Panc1 (cell line): ENCODE measurements around the gene TMEM269. TPM values are rescaled to one million over a fixed set of nuclear protein-coding genes. Genes with fewer than 3 reads are reported as not detected.

ENCODE experiments used
- ATAC-seq: fragments of 200-7000 bp; cut with Tn5 transposase; 2 replicates; pipeline ENCODE4 v1.9.1; 2020; ENCODE audit warnings: mild to moderate bottlenecking, moderate library complexity
- BruUV-seq: library from RNA; stranded (reverse); fragments of 400-500 nt; replicated peaks from 2 replicates; lab custom pipeline; 2021; lab: Mats Ljungman, UMichigan
- CTCF ChIA-PET: fragments of 300-600 bp; sonication (Branson Sonifier 250); formaldehyde crosslinking; loops from one replicate; lab custom pipeline; 2022; ENCODE audit warnings: antibody characterized with exemption; lab: Charles Lee
- POLR2A ChIA-PET: fragments of 300-600 bp; sonication (Branson Sonifier 250); formaldehyde crosslinking; loops from one replicate; lab custom pipeline; 2022; ENCODE audit warnings: antibody characterized with exemption; lab: Charles Lee
- DNase-seq: peaks from one replicate; pipeline ENCODE4 v3.0.0-alpha.2; 2010; ENCODE audit warnings: low read depth, low spot score
- H3K27ac ChIP-seq: 2 replicates; pipeline ENCODE4 v1.5.1; 2011; ENCODE audit warnings: mild to moderate bottlenecking, low read length, inconsistent platforms
- H3K27me3 ChIP-seq: fragments of 200-500 bp; sonication (Bioruptor generic); 2 replicates; pipeline ENCODE4 v1.6.0; 2014; ENCODE audit warnings: low read length, inconsistent platforms; ENCODE audit not compliant: control insufficient read depth, insufficient read depth
- H3K36me3 ChIP-seq: fragments of 200-500 bp; sonication (Bioruptor generic); 2 replicates; pipeline ENCODE4 v1.5.1; 2014; ENCODE audit warnings: inconsistent platforms, mild to moderate bottlenecking, low read length, moderate library complexity; ENCODE audit not compliant: control insufficient read depth, insufficient read depth
- H3K4me1 ChIP-seq: 2 replicates; pipeline ENCODE4 v1.5.1; 2011; ENCODE audit warnings: inconsistent platforms, mild to moderate bottlenecking, low read length, moderate library complexity; ENCODE audit not compliant: control insufficient read depth, insufficient read depth
- H3K4me3 ChIP-seq, 2 experiments: 2 replicates each; pipeline ENCODE4 v1.5.1; 2011 to 2012; ENCODE audit warnings: low read depth in 2 of 2, low read length in 2 of 2, mild to moderate bottlenecking in 2 of 2, inconsistent platforms in 1 of 2, moderate library complexity in 1 of 2
- H3K9me3 ChIP-seq: fragments of 200-500 bp; sonication (Bioruptor generic); 2 replicates; pipeline ENCODE4 v1.5.1; 2014; ENCODE audit warnings: low read depth, mild to moderate bottlenecking, inconsistent platforms, low read length, moderate library complexity; ENCODE audit not compliant: control insufficient read depth, insufficient read depth
- POLR2AphosphoS5 ChIP-seq: IDR thresholded peaks from 2 replicates; pipeline ENCODE4 v1.6.1; 2012; ENCODE audit warnings: mild to moderate bottlenecking, low read depth, low read length, moderate library complexity
- REST ChIP-seq, 2 experiments: IDR thresholded peaks; 2 replicates each; pipeline ENCODE4 v1.6.1; 2011 to 2012; ENCODE audit warnings: low read depth in 2 of 2, control low read depth in 1 of 2, low read length in 1 of 2, mild to moderate bottlenecking in 1 of 2, moderate library complexity in 1 of 2; ENCODE audit not compliant: insufficient read depth in 1 of 2
- SIN3A ChIP-seq: IDR thresholded peaks from 2 replicates; pipeline ENCODE4 v1.6.1; 2012; ENCODE audit warnings: low read depth, mild to moderate bottlenecking, low read length, moderate library complexity, borderline replicate concordance; ENCODE audit not compliant: insufficient read depth
- TCF7L2 ChIP-seq: IDR thresholded peaks from 2 replicates; pipeline ENCODE4 v1.6.1; 2011; ENCODE audit warnings: mild to moderate bottlenecking, low read depth, low read length, inconsistent platforms
- in situ Hi-C: cut with HindIII; loops from 2 replicates; pipeline ENCODE4 v1.10.0; 2016; ENCODE audit warnings: low sequenced_read_pairs, low pct_unique_long_range_greater_than_20kb
- intact Hi-C: fragments of 100-400 bp; cut with micrococcal nuclease; formaldehyde crosslinking; loops from one replicate; pipeline ENCODE4 v1.10.0; 2022; ENCODE audit not compliant: unreplicated experiment
- total RNA-seq: library from RNA; stranded (reverse); gene quantifications from one replicate; pipeline ENCODE4 v1.2.1, GENCODE V29; 2021; ENCODE audit not compliant: unreplicated experiment
- TF ChIP-seq, protein P1 (sequence below): fragments of 450-650 bp; IDR thresholded peaks from 2 replicates; pipeline ENCODE4 v1.5.1; 2017; ENCODE audit warnings: mild to moderate bottlenecking

The TMEM269 gene
- total RNA-seq, 1 experiment from 2014 or later: 0.13 TPM

DNA sequence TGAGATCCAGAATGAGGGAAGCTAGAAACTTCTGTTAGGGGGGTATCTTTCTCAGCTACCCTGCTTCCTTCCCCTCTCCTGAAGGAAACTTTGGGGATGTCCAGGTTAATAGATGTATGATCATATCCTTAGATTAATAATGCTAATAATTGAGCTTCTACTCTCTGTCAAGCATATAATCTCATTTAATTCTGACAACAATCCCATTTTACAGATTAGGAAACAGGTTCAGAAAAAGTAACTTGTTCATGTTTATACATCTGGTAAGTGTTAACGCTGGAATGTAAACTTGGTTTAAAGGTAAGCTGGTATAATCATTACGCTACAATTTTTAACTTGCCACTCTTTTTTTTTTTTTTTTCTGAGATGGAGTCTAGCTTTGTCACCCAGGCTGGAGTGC is 1.7 kb upstream of the TMEM269 start:
- CTCF ChIA-PET: no interaction called here
- POLR2A ChIA-PET: no interaction called here
- H3K27ac ChIP-seq: no peak overlapping the region
- ATAC-seq (no peak), DNase-seq (no peak)
- H3K9me3 ChIP-seq: no peaks in the 10 kb centered on the region
- intact Hi-C loops: no loop called here
- no TSS peak for BruUV-seq
- no peak overlapping the region for H3K4me3 ChIP-seq
- no peaks in the 10 kb centered on the region for H3K4me1 ChIP-seq
- in situ Hi-C loops: no loop called here
- TF ChIP-seq TCF7L2: no peak
- TF ChIP-seq SIN3A: no peak
- TF ChIP-seq POLR2AphosphoS5: no peak
- TF ChIP-seq, protein P1, sequence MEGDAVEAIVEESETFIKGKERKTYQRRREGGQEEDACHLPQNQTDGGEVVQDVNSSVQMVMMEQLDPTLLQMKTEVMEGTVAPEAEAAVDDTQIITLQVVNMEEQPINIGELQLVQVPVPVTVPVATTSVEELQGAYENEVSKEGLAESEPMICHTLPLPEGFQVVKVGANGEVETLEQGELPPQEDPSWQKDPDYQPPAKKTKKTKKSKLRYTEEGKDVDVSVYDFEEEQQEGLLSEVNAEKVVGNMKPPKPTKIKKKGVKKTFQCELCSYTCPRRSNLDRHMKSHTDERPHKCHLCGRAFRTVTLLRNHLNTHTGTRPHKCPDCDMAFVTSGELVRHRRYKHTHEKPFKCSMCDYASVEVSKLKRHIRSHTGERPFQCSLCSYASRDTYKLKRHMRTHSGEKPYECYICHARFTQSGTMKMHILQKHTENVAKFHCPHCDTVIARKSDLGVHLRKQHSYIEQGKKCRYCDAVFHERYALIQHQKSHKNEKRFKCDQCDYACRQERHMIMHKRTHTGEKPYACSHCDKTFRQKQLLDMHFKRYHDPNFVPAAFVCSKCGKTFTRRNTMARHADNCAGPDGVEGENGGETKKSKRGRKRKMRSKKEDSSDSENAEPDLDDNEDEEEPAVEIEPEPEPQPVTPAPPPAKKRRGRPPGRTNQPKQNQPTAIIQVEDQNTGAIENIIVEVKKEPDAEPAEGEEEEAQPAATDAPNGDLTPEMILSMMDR: no peak
- TF ChIP-seq REST (IDR thresholded peaks at IDR 0.05; ENCODE audit: insufficient read depth in 1 of 2, low read depth in 2 of 2, low read length in 1 of 2): no peak
- no peaks in the 10 kb centered on the region for H3K36me3 ChIP-seq
- H3K27me3 ChIP-seq: no peaks in the 10 kb centered on the region

DNA sequence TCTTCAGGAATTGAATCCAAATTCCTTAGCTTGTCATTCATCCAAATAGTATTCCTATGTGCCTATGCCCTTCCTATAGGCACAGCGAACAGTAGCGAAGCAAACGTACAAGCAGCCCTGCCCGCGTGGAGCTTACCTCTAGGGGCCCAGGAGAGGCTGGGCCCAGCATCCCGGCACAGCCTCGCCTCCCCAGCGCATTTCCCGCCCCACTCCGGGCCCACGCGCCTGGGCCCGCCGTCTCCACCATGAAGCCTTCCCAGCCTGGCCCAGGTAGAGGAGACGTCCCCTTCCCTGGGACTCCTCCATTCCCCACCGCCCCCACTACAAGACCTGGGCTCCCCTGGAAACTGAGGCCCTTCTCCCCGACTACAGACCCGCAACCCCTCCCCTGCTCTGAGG is 245 bp upstream of the TMEM269 start:
- POLR2A ChIA-PET: no interaction called here
- no peak overlapping the region for H3K4me3 ChIP-seq
- no peaks in the 10 kb centered on the region for H3K36me3 ChIP-seq
- intact Hi-C loops (no loop called here), in situ Hi-C loops (no loop called here)
- TF ChIP-seq, protein P1: no peak
- TF ChIP-seq REST (IDR thresholded peaks at IDR 0.05; ENCODE audit: insufficient read depth in 1 of 2, low read depth in 2 of 2, low read length in 1 of 2) (no peak), POLR2AphosphoS5 (no peak), SIN3A (no peak), TCF7L2 (no peak)
- DNase-seq (no peak), ATAC-seq (peak; percentile 32; the same call in 1 of the 2 replicates)
- H3K27me3 ChIP-seq: no peaks in the 10 kb centered on the region
- CTCF ChIA-PET: no interaction called here
- H3K27ac ChIP-seq: no peak overlapping the region
- no peaks in the 10 kb centered on the region for H3K4me1 ChIP-seq
- no peaks in the 10 kb centered on the region for H3K9me3 ChIP-seq
- no TSS peak for BruUV-seq
